RWPE2 (cell line): ENCODE data around the gene DOP1A.
A peak's percentile ranks its signal among the peaks of the same experiment; 100 is the strongest.

Source experiments
- ATAC-seq: fragments of 200-7000 bp; cut with Tn5 transposase; 3 replicates; pipeline ENCODE4 v1.9.1; 2021; ENCODE audit warnings: low read depth
- DNase-seq: peaks from one replicate; pipeline ENCODE4 v3.0.0-alpha.2; 2020; ENCODE audit warnings: low spot score
- H3K27ac ChIP-seq: fragments of 450-650 bp; 2 replicates; pipeline ENCODE4 v1.5.1; 2017; ENCODE audit warnings: mild to moderate bottlenecking; ENCODE audit not compliant: poor library complexity, severe bottlenecking
- H3K27me3 ChIP-seq: fragments of 250-450 bp; sonication (Bioruptor Pico); 2 replicates; pipeline ENCODE4 v1.5.1; 2021; ENCODE audit warnings: mild to moderate bottlenecking, moderate library complexity; ENCODE audit not compliant: insufficient read depth, poor library complexity, severe bottlenecking
- H3K36me3 ChIP-seq: fragments of 250-450 bp; sonication (Bioruptor Pico); 2 replicates; pipeline ENCODE4 v1.5.1; 2020; ENCODE audit warnings: low read depth, mild to moderate bottlenecking, moderate library complexity
- H3K4me1 ChIP-seq: fragments of 250-450 bp; sonication (Bioruptor Pico); 2 replicates; pipeline ENCODE4 v1.5.1; 2021; ENCODE audit warnings: mild to moderate bottlenecking, moderate library complexity; ENCODE audit not compliant: insufficient read depth, poor library complexity, severe bottlenecking
- H3K4me3 ChIP-seq: fragments of 250-450 bp; sonication (Bioruptor Pico); 2 replicates; pipeline ENCODE4 v1.5.1; 2021; ENCODE audit warnings: mild to moderate bottlenecking, moderate library complexity; ENCODE audit not compliant: severe bottlenecking
- H3K9me3 ChIP-seq: fragments of 250-450 bp; sonication (Bioruptor Pico); 2 replicates; pipeline ENCODE4 v1.5.1; 2021; ENCODE audit warnings: mild to moderate bottlenecking, moderate library complexity; ENCODE audit not compliant: severe bottlenecking
- TF ChIP-seq, protein P1 (sequence below): fragments of 450-650 bp; IDR thresholded peaks from one replicate; pipeline ENCODE4 v1.5.1; 2017; ENCODE audit warnings: mild to moderate bottlenecking, moderate library complexity; ENCODE audit not compliant: poor library complexity, severe bottlenecking

Gene DOP1A

DNA sequence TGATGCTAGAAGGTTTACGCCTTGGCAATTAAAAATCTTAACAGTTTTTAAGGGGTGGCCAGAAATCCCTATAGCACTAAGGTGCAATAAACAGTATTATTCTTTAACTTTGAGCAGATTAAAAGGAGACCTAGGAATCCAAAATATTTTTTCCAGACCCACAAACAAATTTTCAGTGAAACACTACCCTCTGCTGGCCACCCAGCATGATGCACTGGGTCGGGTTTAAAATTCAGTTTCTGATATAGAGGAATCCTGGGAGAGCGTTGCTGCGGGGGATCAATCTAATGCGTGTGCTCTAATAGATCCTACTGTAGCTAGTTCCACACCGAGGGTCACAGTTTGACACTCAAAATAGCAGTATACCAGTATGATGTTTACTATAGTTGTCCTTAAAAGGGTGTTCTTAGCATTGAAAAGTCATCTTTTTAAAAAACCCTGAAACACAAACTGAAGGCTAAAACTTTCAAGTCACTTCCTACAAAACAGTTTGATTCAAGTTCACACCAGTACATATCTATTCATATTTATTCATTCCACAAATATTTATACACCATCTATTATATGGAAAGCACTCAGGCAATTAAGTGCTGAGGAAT is 12.0 kb upstream of the DOP1A start:
- H3K4me1 ChIP-seq = no peaks in the 10 kb centered on the region
- peaks cover 4% of the 10 kb centered on the region; the same call in 1 of the 2 replicates for H3K36me3 ChIP-seq
- DNase-seq (no peak), ATAC-seq (0 out of 3 replicates have a peak, but pooled peaks have one; percentile 45)
- TF ChIP-seq, protein P1, sequence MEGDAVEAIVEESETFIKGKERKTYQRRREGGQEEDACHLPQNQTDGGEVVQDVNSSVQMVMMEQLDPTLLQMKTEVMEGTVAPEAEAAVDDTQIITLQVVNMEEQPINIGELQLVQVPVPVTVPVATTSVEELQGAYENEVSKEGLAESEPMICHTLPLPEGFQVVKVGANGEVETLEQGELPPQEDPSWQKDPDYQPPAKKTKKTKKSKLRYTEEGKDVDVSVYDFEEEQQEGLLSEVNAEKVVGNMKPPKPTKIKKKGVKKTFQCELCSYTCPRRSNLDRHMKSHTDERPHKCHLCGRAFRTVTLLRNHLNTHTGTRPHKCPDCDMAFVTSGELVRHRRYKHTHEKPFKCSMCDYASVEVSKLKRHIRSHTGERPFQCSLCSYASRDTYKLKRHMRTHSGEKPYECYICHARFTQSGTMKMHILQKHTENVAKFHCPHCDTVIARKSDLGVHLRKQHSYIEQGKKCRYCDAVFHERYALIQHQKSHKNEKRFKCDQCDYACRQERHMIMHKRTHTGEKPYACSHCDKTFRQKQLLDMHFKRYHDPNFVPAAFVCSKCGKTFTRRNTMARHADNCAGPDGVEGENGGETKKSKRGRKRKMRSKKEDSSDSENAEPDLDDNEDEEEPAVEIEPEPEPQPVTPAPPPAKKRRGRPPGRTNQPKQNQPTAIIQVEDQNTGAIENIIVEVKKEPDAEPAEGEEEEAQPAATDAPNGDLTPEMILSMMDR = peak; percentile 89
- no peaks in the 10 kb centered on the region for H3K9me3 ChIP-seq
- H3K27ac ChIP-seq = no peak overlapping the region
- no peaks in the 10 kb centered on the region for H3K27me3 ChIP-seq
- H3K4me3 ChIP-seq = no peak overlapping the region

DNA sequence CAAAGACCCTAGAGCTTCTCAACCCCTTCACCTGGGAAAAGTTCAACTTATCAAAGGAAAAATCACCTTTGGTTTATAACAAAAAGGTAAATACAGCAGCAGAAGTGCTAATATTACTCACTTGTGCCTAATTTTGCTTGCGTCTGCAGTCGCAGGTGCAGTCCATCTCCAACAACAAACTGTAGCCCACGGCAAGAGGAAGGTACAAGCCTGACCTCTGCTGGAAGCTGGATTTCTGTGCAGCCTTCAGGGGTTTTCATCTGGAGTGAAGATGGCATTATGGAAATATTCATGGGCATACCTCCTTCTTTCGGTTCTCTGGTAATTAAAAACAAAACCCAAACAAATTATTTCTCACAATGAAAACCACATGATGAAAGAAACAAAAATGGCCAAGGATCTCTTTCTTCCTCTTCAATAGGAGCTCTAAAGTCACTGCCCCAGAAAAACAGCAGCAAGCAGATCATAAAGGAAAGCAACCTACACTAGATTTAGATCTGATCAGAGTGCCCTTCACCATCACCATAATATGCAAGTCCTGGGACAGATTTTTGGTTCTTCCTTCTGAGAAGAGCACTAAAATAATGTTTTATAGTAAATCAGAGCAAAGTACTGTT is 9.7 kb upstream of the DOP1A start:
- no peaks in the 10 kb centered on the region for H3K9me3 ChIP-seq
- no peak overlapping the region for H3K4me3 ChIP-seq
- ATAC-seq (peak; percentile 79), DNase-seq (no peak)
- H3K27me3 ChIP-seq = no peaks in the 10 kb centered on the region
- peaks cover 4% of the 10 kb centered on the region; the same call in 1 of the 2 replicates for H3K36me3 ChIP-seq
- no peaks in the 10 kb centered on the region for H3K4me1 ChIP-seq
- TF ChIP-seq, protein P1 = peak; percentile 87
- H3K27ac ChIP-seq = no peak overlapping the region

- Histone ChIP-seq H3K9me3 (no peaks in the 10 kb centered on the region), H3K27ac (no peak overlapping the region), H3K36me3 (no peaks in the 10 kb centered on the region; the same call in 1 of the 2 replicates), H3K4me1 (no peaks in the 10 kb centered on the region), H3K27me3 (no peaks in the 10 kb centered on the region), H3K4me3 (no peak overlapping the region)
- ATAC-seq = no peak
- TF ChIP-seq, protein P1 = no peak
- no peak for DNase-seq
Observed at GRCh38 chr6:83061190-83061589, 6.3 kb upstream of the DOP1A start.

GRCh38 chr6:83062225-83062624 is 5.2 kb upstream of the DOP1A start:
- ATAC-seq (no peak), DNase-seq (no peak)
- H3K4me1 ChIP-seq = no peaks in the 10 kb centered on the region
- H3K27me3 ChIP-seq = no peaks in the 10 kb centered on the region
- H3K4me3 ChIP-seq = no peak overlapping the region
- TF ChIP-seq, protein P1 = no peak
- no peaks in the 10 kb centered on the region; the same call in 1 of the 2 replicates for H3K36me3 ChIP-seq
- no peak overlapping the region for H3K27ac ChIP-seq
- H3K9me3 ChIP-seq = no peaks in the 10 kb centered on the region
